ENCODE measurements around the gene GANAB.
"Not testable (repeated sequence)": the region's sequence is repeated elsewhere in the genome, so short reads cannot be mapped to it uniquely, and the experiment has no call there.

GANAB gene

DNA sequence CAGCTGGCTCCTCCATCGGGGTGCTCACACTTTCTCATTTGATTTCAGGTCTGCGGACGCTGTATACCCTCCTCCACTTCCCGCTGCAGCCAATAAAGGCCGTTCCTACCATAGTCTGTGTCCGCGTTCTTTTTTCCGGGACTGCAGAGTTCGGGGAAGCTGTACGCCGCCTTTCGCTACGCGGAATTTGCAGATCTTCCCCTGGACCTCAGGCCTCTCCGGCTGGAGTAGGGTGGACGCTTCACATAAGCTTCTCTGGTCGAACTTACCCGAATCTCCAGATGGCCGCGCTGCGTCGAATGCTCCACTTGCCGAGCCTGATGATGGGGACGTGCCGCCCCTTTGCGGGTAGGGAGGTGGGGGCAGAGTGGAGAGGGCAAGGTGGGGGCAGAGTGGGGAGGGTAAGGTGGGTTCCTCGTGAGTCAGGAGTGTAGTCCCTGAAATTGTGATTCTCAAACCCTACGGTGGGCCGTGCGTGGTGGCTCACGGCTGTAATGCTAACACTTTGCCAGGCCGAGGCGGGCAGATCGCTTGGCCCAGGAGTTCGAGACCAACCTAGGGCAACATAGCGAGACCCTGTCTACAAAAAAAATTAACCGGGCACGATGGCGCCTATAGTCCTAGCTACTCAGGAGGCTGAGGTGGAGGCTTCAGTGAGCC is 19.3 kb upstream of the GANAB start:
- DNase-seq (ENCODE audit: low read depth) = peak; percentile 87
- TF ChIP-seq, protein P1, sequence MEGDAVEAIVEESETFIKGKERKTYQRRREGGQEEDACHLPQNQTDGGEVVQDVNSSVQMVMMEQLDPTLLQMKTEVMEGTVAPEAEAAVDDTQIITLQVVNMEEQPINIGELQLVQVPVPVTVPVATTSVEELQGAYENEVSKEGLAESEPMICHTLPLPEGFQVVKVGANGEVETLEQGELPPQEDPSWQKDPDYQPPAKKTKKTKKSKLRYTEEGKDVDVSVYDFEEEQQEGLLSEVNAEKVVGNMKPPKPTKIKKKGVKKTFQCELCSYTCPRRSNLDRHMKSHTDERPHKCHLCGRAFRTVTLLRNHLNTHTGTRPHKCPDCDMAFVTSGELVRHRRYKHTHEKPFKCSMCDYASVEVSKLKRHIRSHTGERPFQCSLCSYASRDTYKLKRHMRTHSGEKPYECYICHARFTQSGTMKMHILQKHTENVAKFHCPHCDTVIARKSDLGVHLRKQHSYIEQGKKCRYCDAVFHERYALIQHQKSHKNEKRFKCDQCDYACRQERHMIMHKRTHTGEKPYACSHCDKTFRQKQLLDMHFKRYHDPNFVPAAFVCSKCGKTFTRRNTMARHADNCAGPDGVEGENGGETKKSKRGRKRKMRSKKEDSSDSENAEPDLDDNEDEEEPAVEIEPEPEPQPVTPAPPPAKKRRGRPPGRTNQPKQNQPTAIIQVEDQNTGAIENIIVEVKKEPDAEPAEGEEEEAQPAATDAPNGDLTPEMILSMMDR (conservative IDR thresholded peaks at IDR 0.05; ENCODE audit: low read depth, low read length) = no peak
- H3K4me3 ChIP-seq (ENCODE audit: low read depth, low read length) = peak overlapping the region; percentile 83

DNA sequence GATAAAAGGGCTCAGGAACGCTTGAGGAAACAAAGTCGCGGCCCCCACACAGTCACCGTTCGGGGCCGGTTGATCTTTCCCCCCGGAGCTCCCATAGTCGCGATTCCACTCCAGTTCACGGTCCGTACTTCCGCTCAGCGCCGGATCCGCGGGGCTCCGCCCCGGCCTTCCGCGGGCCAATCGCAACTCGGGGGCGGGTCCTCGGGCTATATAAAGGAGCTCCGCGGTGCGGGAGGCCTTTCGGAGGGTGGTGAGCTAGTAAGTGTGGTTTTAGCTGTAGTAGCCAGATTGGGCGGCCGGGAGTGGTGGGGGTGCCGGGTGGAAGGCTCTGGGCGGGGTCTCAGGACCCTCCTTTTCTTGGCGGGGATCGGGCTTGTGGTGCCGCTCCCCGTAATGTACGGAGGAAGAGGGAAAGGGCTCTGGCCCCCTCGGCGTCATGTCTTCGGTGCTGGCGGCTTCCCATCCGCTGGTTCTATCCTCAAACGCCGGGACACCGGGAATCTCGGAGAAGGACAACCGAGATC is 18.7 kb upstream of the GANAB start, which contains the start of the genes C11orf98 and CSKMT:
Gene C11orf98 (minus strand): TSS at position 136 of the 524 bp plus-strand sequence. CDS start 41 bp downstream, at position 95.
Gene CSKMT (plus strand): TSS at position 238 of the 524 bp plus-strand sequence. CDS start 568 bp downstream, outside the sequence.
- TF ChIP-seq, protein P1 (conservative IDR thresholded peaks at IDR 0.05; ENCODE audit: low read depth, low read length) = no peak
- peak; percentile 96 for DNase-seq (ENCODE audit: low read depth)
- H3K4me3 ChIP-seq (ENCODE audit: low read depth, low read length) = peak within 1 kb of the TSS; percentile 83

DNA sequence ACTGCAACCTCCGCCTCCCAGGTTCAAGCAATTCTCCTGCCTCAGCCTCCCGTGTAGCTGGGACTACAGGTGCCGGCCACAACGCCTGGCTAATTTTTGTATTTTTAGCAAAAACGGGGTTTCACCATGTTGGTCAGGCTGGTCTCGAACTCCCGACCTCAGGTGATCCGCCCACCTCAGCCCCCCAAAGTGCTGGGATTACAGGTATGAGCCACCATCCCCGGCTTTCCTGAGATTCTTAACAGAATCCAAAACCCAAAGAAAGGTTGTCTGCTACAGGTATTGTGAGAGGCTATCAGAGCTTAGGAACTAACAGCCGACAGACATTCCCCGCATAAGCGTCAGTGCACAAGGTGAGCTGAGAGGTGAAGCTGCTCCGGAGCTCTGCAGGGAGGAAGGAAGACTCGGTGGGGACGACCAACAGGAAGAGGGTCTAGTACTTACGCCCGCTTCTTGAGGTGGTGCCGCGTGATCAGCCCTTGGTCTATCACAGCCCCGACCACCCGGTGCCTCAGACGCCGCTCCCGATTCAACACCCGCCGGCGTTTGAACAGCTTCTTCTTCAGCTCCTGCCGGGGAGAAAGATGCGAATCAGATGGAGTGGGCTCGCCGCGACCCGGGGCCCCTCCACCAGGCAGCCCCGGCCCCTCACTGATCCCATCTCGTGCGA is 18.1 kb upstream of the GANAB start:
- DNase-seq (ENCODE audit: low read depth) = peak; percentile 69
- TF ChIP-seq, protein P1 (conservative IDR thresholded peaks at IDR 0.05; ENCODE audit: low read depth, low read length) = no peak
- H3K4me3 ChIP-seq (ENCODE audit: low read depth, low read length) = peak overlapping the region; percentile 83

DNA sequence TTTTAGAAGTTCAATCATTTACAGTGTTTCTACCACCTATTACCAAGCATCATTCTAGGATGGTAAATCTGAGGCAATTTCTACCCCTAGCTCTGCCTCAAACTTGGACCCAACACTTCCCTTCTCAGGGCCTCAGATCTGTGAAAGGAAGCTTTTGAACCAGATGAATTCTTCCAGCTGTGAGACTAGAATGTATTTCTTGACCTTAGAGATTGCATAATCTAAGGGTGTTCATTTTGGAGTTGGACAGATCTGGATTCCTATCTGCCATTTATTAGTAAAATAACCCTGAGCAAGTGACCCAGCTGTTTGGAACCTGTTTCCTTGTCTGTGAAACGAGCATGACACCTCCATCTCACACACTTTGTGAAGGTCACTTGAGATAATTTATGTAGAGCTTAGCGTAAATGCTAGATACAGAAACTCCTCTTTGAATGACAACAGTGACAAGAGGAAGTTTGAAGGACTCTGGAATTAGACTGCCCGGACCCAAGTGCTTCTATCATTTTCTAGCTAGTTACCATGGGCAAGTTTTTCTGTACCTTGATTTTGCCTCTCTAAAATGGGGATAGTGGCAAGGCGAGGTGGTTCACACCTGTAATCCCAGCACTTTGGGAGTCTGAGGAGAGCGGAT is 10.5 kb upstream of the GANAB start:
- no peak overlapping the region for H3K4me3 ChIP-seq (ENCODE audit: low read depth, low read length)
- TF ChIP-seq, protein P1 (conservative IDR thresholded peaks at IDR 0.05; ENCODE audit: low read depth, low read length) = no peak
- peak; percentile 48 for DNase-seq (ENCODE audit: low read depth)

DNA sequence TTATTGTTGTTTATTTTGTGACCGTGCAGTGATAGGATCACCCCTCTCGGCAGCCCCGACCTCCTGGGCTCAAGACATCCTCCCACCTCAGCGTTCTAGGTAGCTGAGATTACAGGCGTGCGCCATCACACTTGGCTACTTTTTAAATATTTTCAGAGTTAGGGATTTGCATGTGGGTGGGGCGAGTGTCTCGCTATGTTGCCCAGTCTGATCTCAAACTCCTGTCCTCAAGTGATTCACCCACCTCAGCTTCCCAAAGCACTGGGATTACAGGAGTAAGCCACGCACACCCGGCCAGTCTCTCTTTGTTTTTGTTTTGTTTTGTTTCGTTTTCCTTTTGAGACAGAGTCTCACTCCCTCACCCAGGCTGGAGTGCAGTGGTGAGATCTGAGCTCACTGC is 7.9 kb upstream of the GANAB start:
- no peak overlapping the region for H3K4me3 ChIP-seq (ENCODE audit: low read depth, low read length)

DNA sequence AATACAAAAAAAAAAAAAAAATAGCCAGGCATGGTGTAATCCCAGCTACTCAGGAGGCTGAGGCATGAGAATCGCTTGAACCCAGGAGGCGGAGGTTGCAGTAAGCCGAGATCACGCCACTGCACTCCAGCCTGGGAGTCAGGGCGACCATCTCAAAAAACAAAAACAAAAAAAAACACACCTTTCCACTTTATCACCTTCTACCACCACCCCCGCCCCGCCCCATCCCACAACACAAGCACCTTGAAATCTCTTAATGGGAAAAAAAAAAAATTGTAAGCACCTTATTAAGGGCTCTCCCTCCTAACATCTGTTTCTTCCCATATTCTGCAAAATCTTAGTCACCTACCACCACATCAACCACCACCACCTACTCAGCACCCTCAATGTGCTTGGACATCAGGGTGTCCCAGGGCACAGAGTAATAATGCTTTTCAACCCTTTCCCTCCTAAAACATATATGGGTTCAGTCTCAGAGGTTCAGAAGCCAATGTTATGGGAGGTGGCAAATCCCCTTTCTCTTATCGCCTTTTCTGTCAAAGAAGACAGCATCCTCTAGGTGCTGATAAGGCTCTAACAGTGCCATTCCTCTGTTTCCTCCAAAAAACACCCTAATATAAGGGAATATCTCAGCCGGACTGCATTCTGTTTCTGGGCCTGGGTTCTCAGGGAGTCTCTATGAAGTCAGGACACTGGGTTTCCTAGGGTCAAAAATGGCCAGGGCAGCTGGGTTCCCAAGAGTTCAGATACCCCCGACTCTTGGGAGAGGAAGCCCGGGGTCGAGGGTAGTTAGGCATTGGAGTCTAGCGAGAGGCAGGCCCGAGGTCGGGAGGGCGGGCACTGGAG is 6.0 kb upstream of the GANAB start:
- peak overlapping the region; percentile 87 for H3K4me3 ChIP-seq (ENCODE audit: low read depth, low read length)
- TF ChIP-seq, protein P1 (conservative IDR thresholded peaks at IDR 0.05; ENCODE audit: low read depth, low read length) = no peak
- DNase-seq (ENCODE audit: low read depth) = no peak

More for the DNA sequence above, 7.9 kb upstream of the GANAB start:
- TF ChIP-seq, protein P1 (conservative IDR thresholded peaks at IDR 0.05; ENCODE audit: low read depth, low read length) = no peak
- no peak for DNase-seq (ENCODE audit: low read depth)

DNA sequence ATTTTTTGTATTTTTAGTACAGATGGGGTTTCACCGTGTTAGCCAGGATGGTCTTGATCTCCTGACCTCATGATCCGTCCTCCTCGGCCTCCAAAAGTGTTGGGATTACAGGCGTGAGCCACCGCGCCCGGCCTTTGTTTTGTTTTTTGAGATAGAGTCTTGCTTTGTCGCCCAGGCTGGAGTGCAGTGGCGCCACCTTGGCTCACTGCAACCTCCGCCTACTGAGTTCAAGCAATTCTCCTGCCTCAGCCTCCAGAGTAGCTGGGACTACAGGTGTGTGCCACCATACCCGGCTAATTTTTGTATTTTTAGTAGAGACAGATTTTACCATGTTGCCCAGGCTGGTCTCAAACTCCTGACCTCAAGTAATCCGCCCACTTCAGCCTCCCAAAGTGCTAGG is 3.9 kb upstream of the GANAB start:
- DNase-seq (ENCODE audit: low read depth); H3K4me3 ChIP-seq (ENCODE audit: low read depth, low read length): not testable (repeated sequence)
